Subcutaneous abdominal adipose tissue (tissue), 5 donors: Measurements from ENCODE around the gene BUB1B.

Experiments used
- H3K27ac ChIP-seq: one replicate; pipeline ENCODE4 v1.7.0; 2013; ENCODE audit warnings: low read depth, mild to moderate bottlenecking, inconsistent platforms, low read length, moderate library complexity
- H3K27me3 ChIP-seq, 5 donors: one replicate each; pipeline ENCODE4 v1.7.0; 2013; ENCODE audit warnings: low read length in 5 of 5, inconsistent platforms in 1 of 5; ENCODE audit not compliant: control insufficient read depth in 5 of 5, insufficient read depth in 4 of 5
- H3K36me3 ChIP-seq, 5 donors: one replicate each; pipeline ENCODE4 v1.7.0; 2013; ENCODE audit warnings: low read length in 5 of 5; ENCODE audit not compliant: control insufficient read depth in 5 of 5, insufficient read depth in 5 of 5
- H3K4me1 ChIP-seq, 5 donors: one replicate each; pipeline ENCODE4 v1.7.0; 2013; ENCODE audit warnings: low read length in 5 of 5, mild to moderate bottlenecking in 3 of 5, moderate library complexity in 1 of 5; ENCODE audit not compliant: control insufficient read depth in 5 of 5, insufficient read depth in 5 of 5
- H3K4me3 ChIP-seq, 5 donors: one replicate each; pipeline ENCODE4 v1.7.0; 2013; ENCODE audit warnings: low read length in 5 of 5, low read depth in 1 of 5
- H3K9ac ChIP-seq, 5 donors: one replicate each; pipeline ENCODE4 v1.7.0; 2013; ENCODE audit warnings: low read length in 5 of 5, mild to moderate bottlenecking in 4 of 5, moderate library complexity in 3 of 5
- H3K9me3 ChIP-seq, 5 donors: one replicate each; pipeline ENCODE4 v1.7.0; 2013; ENCODE audit warnings: low read length in 5 of 5; ENCODE audit not compliant: control insufficient read depth in 5 of 5
- donor health status: healthy.
- donor health status: healthy.
- donor health status: healthy.
- donor health status: healthy.
- donor health status: healthy.

The BUB1B gene

GRCh38 chr15:40251486-40252140 lies 90.7 kb downstream of the BUB1B start:
- Histone ChIP-seq H3K36me3 (no peaks in the 10 kb centered on the region), H3K4me1 (peaks cover 4 to 26% (median 23%) of the 10 kb centered on the region in 5 donors), H3K27me3 (peaks cover 0 to 26% (median 14%) of the 10 kb centered on the region in 5 donors), H3K9me3 (no peaks in the 10 kb centered on the region), H3K27ac (no peak overlapping the region), H3K4me3 (no peak overlapping the region), H3K9ac (no peak overlapping the region)

- Histone ChIP-seq H3K36me3 (no peaks in the 10 kb centered on the region), H3K9me3 (no peaks in the 10 kb centered on the region), H3K27ac (no peak overlapping the region), H3K4me3 (peak overlapping the region in 3 of 5 donors; percentile 65 to 75 (median 72)), H3K27me3 (peaks cover 0 to 26% (median 14%) of the 10 kb centered on the region in 5 donors), H3K9ac (peak overlapping the region in 1 of 5 donors; percentile 60), H3K4me1 (peaks cover 4 to 26% (median 23%) of the 10 kb centered on the region in 5 donors)
These were observed 91.2 kb downstream of the BUB1B start for GRCh38 chr15:40252141-40252437.

GRCh38 chr15:40252438-40253166 lies 91.7 kb downstream of the BUB1B start:
- H3K9me3 ChIP-seq = no peaks in the 10 kb centered on the region
- peak overlapping the region; percentile 20 to 75 (median 65) for H3K4me3 ChIP-seq
- peaks cover 0 to 26% (median 14%) of the 10 kb centered on the region in 5 donors for H3K27me3 ChIP-seq
- H3K9ac ChIP-seq = peak overlapping the region in 3 of 5 donors; percentile 42 to 60 (median 58)
- H3K36me3 ChIP-seq = no peaks in the 10 kb centered on the region
- H3K4me1 ChIP-seq = peaks cover 4 to 26% (median 23%) of the 10 kb centered on the region in 5 donors
- no peak overlapping the region for H3K27ac ChIP-seq

- H3K9me3 ChIP-seq = no peaks in the 10 kb centered on the region
- peaks cover 4 to 26% (median 23%) of the 10 kb centered on the region in 5 donors for H3K4me1 ChIP-seq
- H3K9ac ChIP-seq = peak overlapping the region in 3 of 5 donors; percentile 42 to 60 (median 58)
- peak overlapping the region; percentile 20 to 75 (median 65) for H3K4me3 ChIP-seq
- no peak overlapping the region for H3K27ac ChIP-seq
- H3K27me3 ChIP-seq = peaks cover 4 to 28% (median 20%) of the 10 kb centered on the region in 5 donors
- no peaks in the 10 kb centered on the region for H3K36me3 ChIP-seq
These were observed 92.4 kb downstream of the BUB1B start for GRCh38 chr15:40253167-40253790.

- Histone ChIP-seq H3K27ac (no peak overlapping the region), H3K27me3 (peaks cover 4 to 36% (median 27%) of the 10 kb centered on the region in 5 donors)
These were observed 93.6 kb downstream of the BUB1B start for GRCh38 chr15:40254452-40254851.

GRCh38 chr15:40255033-40255432 lies 94.2 kb downstream of the BUB1B start:
- no peaks in the 10 kb centered on the region for H3K36me3 ChIP-seq
- H3K27me3 ChIP-seq = peaks cover 4 to 36% (median 27%) of the 10 kb centered on the region in 5 donors
- no peaks in the 10 kb centered on the region for H3K9me3 ChIP-seq
- no peak overlapping the region for H3K4me3 ChIP-seq
- H3K4me1 ChIP-seq = peaks cover 4 to 26% (median 23%) of the 10 kb centered on the region in 5 donors
- H3K27ac ChIP-seq = no peak overlapping the region
- no peak overlapping the region for H3K9ac ChIP-seq

More at GRCh38 chr15:40254452-40254851, 93.6 kb downstream of the BUB1B start:
- H3K4me1 ChIP-seq = peaks cover 4 to 26% (median 23%) of the 10 kb centered on the region in 5 donors
- no peaks in the 10 kb centered on the region for H3K36me3 ChIP-seq
- no peaks in the 10 kb centered on the region for H3K9me3 ChIP-seq
- no peak overlapping the region for H3K4me3 ChIP-seq
- H3K9ac ChIP-seq = no peak overlapping the region

GRCh38 chr15:40256638-40257235 lies 95.9 kb downstream of the BUB1B start:
- H3K27ac ChIP-seq = no peak overlapping the region
- peaks cover 4 to 20% (median 20%) of the 10 kb centered on the region in 5 donors for H3K4me1 ChIP-seq
- no peak overlapping the region for H3K9ac ChIP-seq
- H3K9me3 ChIP-seq = no peaks in the 10 kb centered on the region
- H3K27me3 ChIP-seq = peaks cover 4 to 36% (median 27%) of the 10 kb centered on the region in 5 donors
- no peak overlapping the region for H3K4me3 ChIP-seq
- H3K36me3 ChIP-seq = no peaks in the 10 kb centered on the region

GRCh38 chr15:40257656-40258450 lies 97.0 kb downstream of the BUB1B start:
- no peaks in the 10 kb centered on the region for H3K36me3 ChIP-seq

GRCh38 chr15:40258544-40258943 lies 97.7 kb downstream of the BUB1B start:
- Histone ChIP-seq H3K9me3 (no peaks in the 10 kb centered on the region), H3K9ac (no peak overlapping the region), H3K4me1 (peaks cover under 1 to 2% (median 2%) of the 10 kb centered on the region in 5 donors), H3K27me3 (peaks cover 4 to 39% (median 29%) of the 10 kb centered on the region in 5 donors), H3K4me3 (no peak overlapping the region), H3K36me3 (no peaks in the 10 kb centered on the region), H3K27ac (no peak overlapping the region)

More at GRCh38 chr15:40257656-40258450, 97.0 kb downstream of the BUB1B start:
- Histone ChIP-seq H3K27me3 (peaks cover 4 to 36% (median 27%) of the 10 kb centered on the region in 5 donors), H3K9ac (no peak overlapping the region), H3K4me3 (no peak overlapping the region), H3K27ac (no peak overlapping the region), H3K9me3 (no peaks in the 10 kb centered on the region), H3K4me1 (peaks cover 4 to 9% (median 9%) of the 10 kb centered on the region in 5 donors)
